GM18505 (cell line): ENCODE measurements around the gene CDRT15L2.
"Not testable (repeated sequence)": the region's sequence is repeated elsewhere in the genome, so short reads cannot be mapped to it uniquely, and the experiment has no call there.

ENCODE experiments used
- ATAC-seq: cut with Tn5 transposase; IDR thresholded peaks from one replicate; pipeline ENCODE4 v1.9.1; 2021; ENCODE audit not compliant: unreplicated experiment
- POLR2A ChIP-seq: IDR thresholded peaks from 4 replicates; pipeline ENCODE4 v1.6.1; 2011; ENCODE audit warnings: borderline replicate concordance; ENCODE audit not compliant: insufficient read depth, insufficient read length; ENCODE audit errors: extremely low read depth

CDRT15L2 gene

DNA sequence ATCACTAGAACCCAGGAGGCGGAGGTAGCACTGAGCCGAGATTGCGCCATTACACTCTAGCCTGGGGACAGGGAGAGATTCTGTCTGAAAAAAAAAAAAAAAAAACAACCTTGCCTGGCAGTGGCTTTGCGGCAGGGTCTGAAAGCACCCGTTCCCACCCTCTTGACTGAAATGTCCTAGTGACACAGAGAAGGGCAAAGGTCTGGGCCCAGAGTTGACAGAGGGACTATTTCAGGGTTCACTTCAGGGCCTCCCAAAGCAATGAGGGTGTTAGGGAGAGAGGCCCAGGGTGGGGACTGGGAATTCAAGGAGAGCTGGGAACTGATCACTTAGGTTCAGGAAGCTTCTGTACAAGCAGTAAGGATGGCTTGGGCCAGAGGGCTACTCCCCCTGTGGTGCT is 13.8 kb upstream of the CDRT15L2 start:
- no peak for TF ChIP-seq POLR2A
- ATAC-seq, result no peak

DNA sequence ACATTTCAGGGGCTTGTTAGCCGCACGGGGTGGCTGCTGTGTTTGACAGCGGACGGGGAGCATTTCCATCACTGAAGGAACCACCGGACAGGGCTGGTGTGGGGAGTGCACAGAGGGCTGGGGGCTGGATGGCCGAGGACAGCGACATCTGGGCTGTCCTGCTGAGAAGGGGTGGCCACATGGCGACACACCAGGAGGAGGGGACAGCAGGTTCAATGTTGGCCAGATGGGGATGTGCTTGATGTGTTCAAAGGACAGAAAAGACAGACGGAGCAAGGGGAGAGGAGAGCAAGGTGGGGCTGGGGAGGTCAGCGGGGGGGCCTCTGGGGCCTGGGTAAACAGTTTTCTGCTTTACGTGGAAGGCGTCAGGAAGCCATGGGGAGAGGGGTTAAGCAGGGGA is 12.8 kb upstream of the CDRT15L2 start:
- ATAC-seq, result not testable (repeated sequence)

DNA sequence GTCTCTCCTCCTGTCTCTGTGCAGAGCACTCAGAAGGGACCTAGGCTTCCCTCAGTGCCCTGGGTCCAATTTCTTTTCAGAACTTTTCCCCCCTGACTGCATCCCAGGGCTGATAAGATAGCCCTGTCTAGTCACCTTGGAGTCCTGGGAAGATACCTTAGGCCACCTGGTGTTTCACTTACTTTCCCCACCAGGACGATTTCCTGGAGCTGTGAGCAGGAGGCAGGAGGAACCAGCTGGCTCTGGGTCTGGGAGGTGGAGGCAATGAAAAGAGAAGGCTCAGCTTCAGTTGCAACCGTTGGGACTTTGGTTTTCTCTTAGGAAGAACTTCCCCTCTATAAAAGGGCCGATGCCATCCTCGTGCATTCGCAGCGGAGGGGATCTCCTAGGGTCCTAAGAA is 12.1 kb upstream of the CDRT15L2 start:
- ATAC-seq, result not testable (repeated sequence)

DNA sequence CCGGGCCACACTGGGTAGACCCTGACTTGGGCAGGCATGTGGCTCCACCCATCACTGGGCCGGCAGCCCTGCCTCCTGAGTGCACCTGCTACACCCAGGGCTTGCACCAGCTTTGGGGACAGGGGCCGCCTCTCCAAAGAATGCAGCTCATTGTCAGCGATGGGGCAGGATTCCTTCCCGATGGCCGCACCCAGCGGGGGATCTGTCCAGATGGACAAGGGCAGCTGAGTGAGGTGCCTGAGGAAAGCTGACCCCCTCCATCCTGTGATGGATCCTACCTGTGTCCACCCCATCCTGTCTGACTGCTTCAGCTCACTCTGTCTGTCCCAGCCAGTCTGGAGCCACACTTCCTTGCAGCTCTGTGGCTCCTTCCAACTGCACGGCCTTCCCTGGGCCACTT is 10.9 kb upstream of the CDRT15L2 start:
- not testable (repeated sequence) for ATAC-seq

DNA sequence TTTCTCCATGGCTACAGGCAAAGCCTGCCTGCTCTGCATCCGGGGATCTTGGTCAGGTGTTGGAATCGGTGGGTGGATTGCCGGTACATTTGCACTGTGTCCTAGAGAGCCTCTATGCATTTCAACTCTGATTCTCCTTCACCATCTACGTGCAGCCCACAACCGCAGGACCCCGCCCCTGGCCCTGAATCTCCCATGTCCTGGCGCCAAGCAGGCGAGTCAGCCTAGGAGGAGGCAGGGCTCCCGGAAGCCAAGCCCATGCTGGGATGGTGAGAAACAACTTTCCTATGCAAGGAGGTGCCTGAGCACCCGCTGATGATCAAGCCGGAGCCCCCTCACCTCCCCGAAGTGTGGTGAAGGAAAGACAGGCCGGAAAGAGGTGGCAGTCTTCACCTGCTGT is 7.9 kb upstream of the CDRT15L2 start:
- not testable (repeated sequence) for ATAC-seq

DNA sequence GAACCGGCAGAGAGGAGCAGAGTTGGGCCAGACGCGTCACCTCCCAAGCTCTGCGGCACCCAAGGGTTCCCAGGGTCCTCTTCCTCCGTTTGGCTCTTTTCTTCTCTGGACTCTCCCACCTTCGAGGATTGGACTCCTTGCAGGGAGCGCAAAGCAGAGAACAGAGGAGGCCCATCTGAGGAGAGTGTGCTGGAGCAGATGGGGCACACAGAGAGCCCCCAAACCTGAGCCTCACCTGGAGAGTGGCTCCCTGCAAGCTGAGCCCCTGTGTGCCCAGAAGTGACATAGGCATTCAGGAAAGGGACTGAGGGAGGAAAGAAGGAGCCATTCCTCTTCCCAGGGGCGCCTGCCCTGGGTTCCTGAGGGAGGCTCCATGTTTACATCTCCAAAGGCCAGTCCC is 6.3 kb upstream of the CDRT15L2 start:
- not testable (repeated sequence) for ATAC-seq

DNA sequence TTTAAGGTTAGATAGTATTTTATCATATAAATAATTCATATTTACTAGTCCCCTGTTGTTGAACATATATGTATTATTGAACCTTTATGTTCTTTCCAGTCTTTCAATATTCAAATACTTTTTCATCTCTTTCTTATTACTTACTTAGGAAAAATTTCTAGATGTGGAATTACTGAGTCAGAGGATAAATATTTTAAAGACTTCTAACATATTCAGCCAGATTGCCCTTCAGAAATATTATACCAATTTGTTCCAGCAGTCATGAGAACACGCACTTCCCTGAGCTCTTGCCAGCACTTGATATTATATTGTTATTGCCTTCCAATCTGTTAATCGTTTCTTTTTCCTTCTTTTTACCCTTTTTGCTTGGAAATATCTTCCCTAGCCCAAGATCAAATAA is 4.5 kb upstream of the CDRT15L2 start:
- ATAC-seq, result not testable (repeated sequence)

DNA sequence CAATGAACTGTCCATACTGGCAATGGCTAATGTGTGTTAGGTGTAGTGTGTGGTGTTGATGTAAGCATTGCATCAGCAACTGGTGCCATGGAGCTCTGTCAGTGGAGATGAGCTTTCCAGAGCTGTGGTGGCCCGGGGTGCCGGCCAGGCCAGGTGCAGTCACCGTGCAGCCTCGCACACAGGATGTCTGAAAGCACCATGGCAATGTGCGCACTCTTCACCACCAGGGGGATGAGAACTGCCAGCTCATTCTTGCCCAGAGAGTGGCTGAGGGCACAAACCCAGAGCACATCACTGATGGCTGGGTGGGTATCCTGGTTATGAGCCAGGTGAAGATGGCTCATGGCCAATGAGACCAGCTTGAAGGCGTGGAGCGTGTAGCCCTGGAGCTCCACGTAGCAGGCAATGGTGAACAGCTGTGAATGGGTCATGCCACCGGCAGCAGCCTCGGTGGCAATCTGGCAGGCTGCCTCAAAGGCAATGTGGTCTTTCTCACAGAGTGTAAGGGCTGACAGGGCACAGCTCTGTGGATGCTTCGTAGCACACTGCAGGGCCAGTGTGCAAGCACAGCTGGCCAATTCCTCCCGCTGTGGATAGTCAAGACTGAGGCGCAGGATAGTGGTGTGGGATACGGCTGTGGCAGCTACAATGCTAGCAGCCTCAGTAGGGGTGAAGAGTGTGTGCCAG is 4.5 kb downstream of the CDRT15L2 start:
- ATAC-seq, result not testable (repeated sequence)

DNA sequence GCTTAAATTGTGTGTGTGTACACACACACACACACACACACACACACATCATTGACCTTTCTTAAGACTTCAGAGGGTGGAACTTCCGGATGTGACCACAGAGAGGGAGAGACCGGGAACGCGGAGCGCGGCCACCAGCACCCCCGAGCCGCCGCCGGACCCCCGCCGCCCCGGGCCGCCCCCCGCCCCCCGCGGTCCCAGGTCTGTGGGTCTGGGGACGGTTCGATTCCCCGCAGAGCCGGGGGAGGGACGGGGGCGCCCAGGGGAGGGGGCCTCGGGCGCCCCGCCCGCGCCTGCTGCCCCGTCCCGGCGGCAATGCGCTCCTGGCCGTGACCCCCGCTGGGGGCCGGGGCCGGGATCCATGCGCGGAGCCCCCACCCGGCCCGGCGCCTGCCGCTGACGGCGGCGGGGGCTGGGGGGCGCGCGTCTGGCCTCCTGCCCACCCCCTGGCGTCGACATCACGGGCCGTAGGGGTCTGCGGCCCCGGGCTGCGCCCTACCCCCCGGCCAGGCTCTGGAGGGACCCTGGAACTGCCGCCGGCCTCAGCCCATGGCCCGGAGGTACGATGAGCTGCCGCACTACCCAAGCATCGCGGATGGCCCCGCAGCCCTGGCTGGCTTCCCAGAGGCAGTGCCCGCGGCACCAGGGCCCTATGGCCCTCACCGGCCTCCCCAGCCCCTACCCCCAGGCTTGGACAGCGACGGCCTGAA is 9.4 kb downstream of the CDRT15L2 start:
- ATAC-seq, result not testable (repeated sequence)

DNA sequence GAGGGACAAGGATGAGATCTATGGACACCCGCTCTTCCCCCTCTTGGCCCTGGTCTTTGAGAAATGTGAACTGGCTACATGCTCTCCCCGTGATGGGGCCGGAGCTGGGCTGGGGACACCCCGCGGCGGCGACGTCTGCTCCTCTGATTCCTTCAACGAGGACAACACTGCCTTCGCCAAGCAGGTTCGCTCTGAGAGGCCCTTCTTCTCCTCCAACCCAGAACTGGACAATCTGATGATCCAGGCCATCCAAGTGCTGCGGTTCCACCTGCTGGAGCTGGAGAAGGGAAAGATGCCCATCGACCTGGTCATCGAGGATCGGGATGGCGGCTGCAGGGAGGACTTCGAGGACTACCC is 9.9 kb downstream of the CDRT15L2 start:
- not testable (repeated sequence) for ATAC-seq

DNA sequence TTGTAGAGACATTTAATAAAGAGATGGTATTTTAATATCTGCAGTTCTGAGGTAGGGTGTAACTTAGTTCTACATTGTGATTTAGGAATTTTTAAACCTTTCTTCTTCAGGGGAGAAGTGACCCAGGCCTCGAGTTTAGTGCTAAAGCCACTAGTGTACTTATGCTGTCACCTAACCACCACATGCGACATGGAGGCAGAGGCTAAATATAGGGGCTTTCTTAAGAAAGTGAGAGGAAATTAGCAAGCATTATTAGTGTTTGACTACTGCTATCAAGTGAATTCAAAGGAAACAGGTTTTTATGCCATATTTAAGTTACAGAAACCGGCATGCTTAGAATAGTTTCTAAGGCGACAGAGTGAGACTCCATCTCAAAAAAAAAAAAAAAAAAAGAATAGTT is 11.5 kb downstream of the CDRT15L2 start:
- not testable (repeated sequence) for ATAC-seq

DNA sequence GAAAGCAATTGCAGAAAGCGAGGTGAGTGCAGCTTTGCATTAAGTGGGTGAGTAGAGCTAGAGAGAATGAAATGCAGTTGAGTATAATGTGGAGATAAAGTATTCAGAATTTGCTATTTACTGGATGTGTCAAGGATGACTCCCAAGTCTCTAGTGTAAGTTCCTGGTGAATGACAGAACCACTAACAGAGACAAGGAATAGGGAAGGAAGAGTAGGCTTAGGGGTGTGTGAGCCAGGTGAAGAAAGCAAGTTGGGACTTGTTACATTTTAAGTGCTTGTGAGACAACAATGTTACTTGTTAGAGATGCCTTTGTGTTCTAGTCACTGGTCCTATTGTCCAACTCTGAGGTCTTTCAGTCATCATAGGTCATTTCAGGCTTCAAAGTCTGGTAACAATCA is 26.0 kb downstream of the CDRT15L2 start:
- not testable (repeated sequence) for ATAC-seq

DNA sequence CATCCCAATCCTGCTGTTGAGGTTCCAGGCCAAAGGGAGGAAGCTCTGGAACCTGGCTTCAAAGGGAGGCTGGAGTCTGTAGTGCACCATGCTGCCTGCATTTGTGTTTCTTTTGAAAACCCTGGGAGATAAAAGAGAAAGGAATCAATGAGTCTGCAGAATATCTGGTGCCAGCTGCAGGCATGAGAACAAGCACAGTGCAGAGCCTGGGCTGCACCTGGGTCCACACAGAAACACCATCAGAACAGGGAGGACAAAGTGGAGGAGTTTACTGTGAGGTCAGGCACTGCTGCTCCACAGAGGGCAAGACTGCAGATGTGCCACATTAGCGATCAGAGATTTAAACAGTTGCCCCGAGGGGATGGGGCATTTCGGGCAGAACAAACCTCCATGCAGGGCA is 30.0 kb downstream of the CDRT15L2 start:
- ATAC-seq, result not testable (repeated sequence)

DNA sequence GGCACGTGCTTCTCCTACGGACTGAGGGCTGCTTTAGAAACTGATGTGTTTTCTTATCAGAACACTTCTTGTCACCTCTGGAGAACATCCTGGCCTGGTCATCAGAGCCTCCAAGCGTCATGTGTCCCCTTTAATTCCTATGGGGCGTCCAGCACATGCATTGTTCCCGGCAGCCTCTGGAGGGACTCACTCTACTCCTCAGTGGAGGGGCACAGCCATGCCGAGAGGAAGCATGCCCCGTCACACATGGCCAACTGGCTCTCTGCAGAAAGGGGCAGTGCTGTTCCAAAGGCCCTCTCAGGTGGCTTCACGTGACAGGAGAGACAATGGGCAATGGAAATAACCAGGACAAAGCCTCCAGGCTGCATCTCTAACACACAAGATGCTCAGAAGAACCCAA is 31.8 kb downstream of the CDRT15L2 start:
- no peak for TF ChIP-seq POLR2A
- ATAC-seq, result no peak

DNA sequence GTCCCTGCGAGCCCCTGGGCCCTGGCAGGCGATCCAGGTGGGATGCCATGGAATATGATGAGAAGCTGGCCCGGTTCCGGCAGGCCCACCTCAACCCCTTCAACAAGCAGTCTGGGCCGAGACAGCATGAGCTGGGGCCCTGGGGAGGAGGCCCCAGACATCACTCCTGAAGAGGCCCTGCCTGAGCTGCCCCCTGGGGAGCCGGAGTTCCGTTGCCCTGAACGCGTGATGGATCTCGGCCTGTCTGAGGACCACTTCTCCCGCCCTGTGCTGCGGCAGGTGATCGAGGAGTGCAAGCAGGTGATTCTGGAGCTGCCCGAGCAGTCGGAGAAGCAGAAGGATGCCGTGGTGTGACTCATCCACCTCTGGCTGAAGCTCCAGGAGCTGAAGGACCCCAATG is 33.1 kb downstream of the CDRT15L2 start:
- TF ChIP-seq POLR2A, result no peak
- no peak for ATAC-seq

DNA sequence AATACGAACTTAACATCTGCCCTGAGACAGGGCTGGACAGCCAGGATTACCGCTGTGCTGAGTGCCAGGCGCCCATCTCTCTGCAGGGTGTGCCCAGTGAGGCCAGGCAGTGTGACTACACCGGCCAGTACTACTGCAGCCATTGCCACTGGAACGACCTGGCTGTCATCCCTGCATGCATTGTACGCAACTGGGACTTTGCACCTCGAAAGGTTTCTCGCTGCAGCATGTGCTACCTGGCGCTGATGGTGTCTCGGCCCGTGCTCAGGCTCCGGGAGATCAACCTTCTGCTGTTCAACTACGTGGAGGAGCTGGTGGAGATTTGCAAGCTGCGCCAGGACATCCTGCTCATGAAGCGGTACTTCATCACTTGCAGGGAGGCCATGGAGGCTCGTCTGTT is 33.7 kb downstream of the CDRT15L2 start:
- ATAC-seq, result no peak
- no peak for TF ChIP-seq POLR2A
